HepG2 (cell line): ENCODE measurements around the gene MUL1. TPM values are rescaled to one million over a fixed set of nuclear protein-coding genes. Genes with fewer than 3 reads are reported as not detected.

Experiments
- ASH2L ChIP-seq: fragments of 300-600, 200-600 bp; sonication (generic); IDR thresholded peaks from 2 replicates; pipeline ENCODE4 v1.7.0; 2017; ENCODE audit warnings: low read depth, mild to moderate bottlenecking, moderate library complexity, mixed read lengths, low read length; ENCODE audit not compliant: insufficient read length
- DMTF1 ChIP-seq: sonication (generic); formaldehyde crosslinking; IDR thresholded peaks from 2 replicates; pipeline ENCODE4 v1.4.0; 2020; ENCODE audit warnings: mild to moderate bottlenecking, missing genetic modification reagents
- EEA1 ChIP-seq: sonication (generic); formaldehyde crosslinking; IDR thresholded peaks from 2 replicates; pipeline ENCODE4 v1.5.1; 2020; ENCODE audit warnings: mild to moderate bottlenecking, missing genetic modification reagents, borderline replicate concordance
- HES4 ChIP-seq: sonication (generic); formaldehyde crosslinking; IDR thresholded peaks from 2 replicates; pipeline ENCODE4 v1.9.0; 2021; ENCODE audit warnings: mild to moderate bottlenecking, missing genetic modification reagents, borderline replicate concordance
- HNF4G ChIP-seq, 2 experiments: sonication (generic) in 1 of 2; formaldehyde crosslinking in 1 of 2; IDR thresholded peaks; 2 replicates each; pipeline versions ENCODE4 v1.4.0 to v1.6.1; 2011 to 2020; ENCODE audit warnings: borderline replicate concordance in 2 of 2, low read depth in 2 of 2, mild to moderate bottlenecking in 2 of 2, low read length in 1 of 2, missing genetic modification reagents in 1 of 2, moderate library complexity in 1 of 2
- KDM5B ChIP-seq: sonication (generic); formaldehyde crosslinking; IDR thresholded peaks from 2 replicates; pipeline ENCODE4 v1.4.0; 2020; ENCODE audit warnings: missing genetic modification reagents, mild to moderate bottlenecking, borderline replicate concordance
- NFKBIZ ChIP-seq: IDR thresholded peaks from 2 replicates; pipeline ENCODE4 v1.6.1; 2018; ENCODE audit warnings: missing genetic modification reagents, missing compliant biosample characterization
- SIX1 ChIP-seq: sonication (generic); formaldehyde crosslinking; IDR thresholded peaks from 2 replicates; pipeline ENCODE4 v1.4.0; 2020; ENCODE audit warnings: missing genetic modification reagents, borderline replicate concordance
- ZBED4 ChIP-seq: sonication (generic); formaldehyde crosslinking; IDR thresholded peaks from 2 replicates; pipeline ENCODE4 v1.4.0; 2020; ENCODE audit warnings: missing genetic modification reagents, borderline replicate concordance
- ZBTB42 ChIP-seq: sonication (generic); formaldehyde crosslinking; IDR thresholded peaks from 2 replicates; pipeline ENCODE4 v1.5.0; 2020; ENCODE audit warnings: mild to moderate bottlenecking, missing genetic modification reagents
- ZNF597 ChIP-seq: sonication (generic); formaldehyde crosslinking; IDR thresholded peaks from 2 replicates; pipeline ENCODE4 v1.5.0; 2020; ENCODE audit warnings: missing genetic modification reagents
- polyA plus RNA-seq, 8 experiments: library from polyadenylated mRNA; depleted of rRNA in 3 of 8; stranded (reverse) in 7 of 8; unstranded in 1 of 8; fragments of >200 nt; fragmentation: Illumina TruSeq in 4 of 8; extraction: Trizol in 4 of 8; gene quantifications; 2 replicates each; pipeline versions ENCODE4 v1.2.1 to v1.2.3, GENCODE V29; 2011 to 2016; ENCODE audit warnings: low read depth in 4 of 8, missing spikeins in 1 of 8, mixed read lengths in 1 of 8; ENCODE audit not compliant: insufficient read depth in 1 of 8
- total RNA-seq, 5 experiments: library from RNA; depleted of rRNA; stranded (reverse); fragments of >200 nt; fragmentation: Illumina TruSeq; extraction: Trizol; gene quantifications; 2 replicates each; pipeline ENCODE4 v1.2.3, GENCODE V29; 2016; ENCODE audit warnings: low read depth in 1 of 5
- TF ChIP-seq, protein P1 (sequence below), 2 experiments: IDR thresholded peaks; 2 replicates each; pipeline ENCODE4 v1.6.1; 2011 to 2012; ENCODE audit warnings: low read length in 2 of 2, borderline replicate concordance in 1 of 2, low read depth in 1 of 2, mild to moderate bottlenecking in 1 of 2, moderate library complexity in 1 of 2
- TF ChIP-seq, protein P2 (sequence below), 2 experiments: sonication (generic) in 1 of 2; formaldehyde crosslinking in 1 of 2; IDR thresholded peaks; 2 replicates each; pipeline versions ENCODE4 v1.5.1 to v1.6.1; 2011 to 2020; ENCODE audit warnings: borderline replicate concordance in 1 of 2, low read depth in 1 of 2, low read length in 1 of 2, mild to moderate bottlenecking in 1 of 2, missing genetic modification reagents in 1 of 2, moderate library complexity in 1 of 2

MUL1 gene
- total and polyA plus RNA-seq, 2 of the 13 experiments (the other 11 are each of a cell fraction or from before 2014, with no cell fraction given) = 21.5 to 26.5 TPM

GRCh38 chr1:20478057-20478635 is 29.8 kb downstream of the MUL1 start (continued):
- TF ChIP-seq, protein P1, sequence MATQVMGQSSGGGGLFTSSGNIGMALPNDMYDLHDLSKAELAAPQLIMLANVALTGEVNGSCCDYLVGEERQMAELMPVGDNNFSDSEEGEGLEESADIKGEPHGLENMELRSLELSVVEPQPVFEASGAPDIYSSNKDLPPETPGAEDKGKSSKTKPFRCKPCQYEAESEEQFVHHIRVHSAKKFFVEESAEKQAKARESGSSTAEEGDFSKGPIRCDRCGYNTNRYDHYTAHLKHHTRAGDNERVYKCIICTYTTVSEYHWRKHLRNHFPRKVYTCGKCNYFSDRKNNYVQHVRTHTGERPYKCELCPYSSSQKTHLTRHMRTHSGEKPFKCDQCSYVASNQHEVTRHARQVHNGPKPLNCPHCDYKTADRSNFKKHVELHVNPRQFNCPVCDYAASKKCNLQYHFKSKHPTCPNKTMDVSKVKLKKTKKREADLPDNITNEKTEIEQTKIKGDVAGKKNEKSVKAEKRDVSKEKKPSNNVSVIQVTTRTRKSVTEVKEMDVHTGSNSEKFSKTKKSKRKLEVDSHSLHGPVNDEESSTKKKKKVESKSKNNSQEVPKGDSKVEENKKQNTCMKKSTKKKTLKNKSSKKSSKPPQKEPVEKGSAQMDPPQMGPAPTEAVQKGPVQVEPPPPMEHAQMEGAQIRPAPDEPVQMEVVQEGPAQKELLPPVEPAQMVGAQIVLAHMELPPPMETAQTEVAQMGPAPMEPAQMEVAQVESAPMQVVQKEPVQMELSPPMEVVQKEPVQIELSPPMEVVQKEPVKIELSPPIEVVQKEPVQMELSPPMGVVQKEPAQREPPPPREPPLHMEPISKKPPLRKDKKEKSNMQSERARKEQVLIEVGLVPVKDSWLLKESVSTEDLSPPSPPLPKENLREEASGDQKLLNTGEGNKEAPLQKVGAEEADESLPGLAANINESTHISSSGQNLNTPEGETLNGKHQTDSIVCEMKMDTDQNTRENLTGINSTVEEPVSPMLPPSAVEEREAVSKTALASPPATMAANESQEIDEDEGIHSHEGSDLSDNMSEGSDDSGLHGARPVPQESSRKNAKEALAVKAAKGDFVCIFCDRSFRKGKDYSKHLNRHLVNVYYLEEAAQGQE (IDR thresholded peaks at IDR 0.05; ENCODE audit: borderline replicate concordance in 1 of 2, low read depth in 1 of 2, low read length in 2 of 2) = no peak
- no peak for TF ChIP-seq EEA1 (CRISPR knock-in tag)
- TF ChIP-seq, protein P2, sequence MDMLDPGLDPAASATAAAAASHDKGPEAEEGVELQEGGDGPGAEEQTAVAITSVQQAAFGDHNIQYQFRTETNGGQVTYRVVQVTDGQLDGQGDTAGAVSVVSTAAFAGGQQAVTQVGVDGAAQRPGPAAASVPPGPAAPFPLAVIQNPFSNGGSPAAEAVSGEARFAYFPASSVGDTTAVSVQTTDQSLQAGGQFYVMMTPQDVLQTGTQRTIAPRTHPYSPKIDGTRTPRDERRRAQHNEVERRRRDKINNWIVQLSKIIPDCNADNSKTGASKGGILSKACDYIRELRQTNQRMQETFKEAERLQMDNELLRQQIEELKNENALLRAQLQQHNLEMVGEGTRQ (IDR thresholded peaks at IDR 0.05; ENCODE audit: low read depth, low read length) = no peak
- TF ChIP-seq, protein P2 (CRISPR knock-in tag; IDR thresholded peaks at IDR 0.05; ENCODE audit: borderline replicate concordance) = no peak
- TF ChIP-seq ASH2L = peak; percentile 23
- no peak for TF ChIP-seq KDM5B
- TF ChIP-seq HNF4G (IDR thresholded peaks at IDR 0.05; ENCODE audit: borderline replicate concordance, low read depth, low read length) = peak; percentile 70
- TF ChIP-seq HNF4G (CRISPR knock-in tag; IDR thresholded peaks at IDR 0.05; ENCODE audit: borderline replicate concordance, low read depth) = no peak
- no peak for TF ChIP-seq ZNF597 (CRISPR knock-in tag)
- TF ChIP-seq NFKBIZ (CRISPR knock-in tag) = no peak
- no peak for TF ChIP-seq HES4 (CRISPR knock-in tag)
- no peak for TF ChIP-seq ZBED4 (CRISPR knock-in tag)
- no peak for TF ChIP-seq ZBTB42
- TF ChIP-seq DMTF1 = no peak
- no peak for TF ChIP-seq SIX1 (CRISPR knock-in tag)
